Brain microvascular endothelial cell (primary cell): ENCODE data around the gene APOLD1.
"Not testable (repeated sequence)": the region's sequence is repeated elsewhere in the genome, so short reads cannot be mapped to it uniquely, and the experiment has no call there.

Experiments
- DNase-seq: peaks from one replicate; pipeline ENCODE4 v3.0.0-alpha.2; 2020
- H3K27ac ChIP-seq: fragments of 250-450 bp; sonication (Bioruptor Pico); 2 replicates; pipeline ENCODE4 v1.5.1; 2020; ENCODE audit warnings: mild to moderate bottlenecking, moderate library complexity
- H3K27me3 ChIP-seq: fragments of 250-450 bp; sonication (Bioruptor Pico); replicated peaks from 2 replicates; pipeline ENCODE4 v1.5.1; 2020; ENCODE audit warnings: mild to moderate bottlenecking
- H3K36me3 ChIP-seq: fragments of 250-450 bp; sonication (Bioruptor Pico); replicated peaks from 2 replicates; pipeline ENCODE4 v1.5.1; 2020; ENCODE audit warnings: mild to moderate bottlenecking
- H3K4me3 ChIP-seq: 2 replicates; pipeline ENCODE4 v1.5.1; 2011; ENCODE audit warnings: low read depth, mild to moderate bottlenecking, control low read depth, low read length, moderate library complexity
- in situ Hi-C: cut with HindIII; loops from 2 replicates; pipeline ENCODE4 v1.10.0; 2017; ENCODE audit warnings: low sequenced_read_pairs, low pct_ligation_motif_present
- TF ChIP-seq, protein P1 (sequence below): IDR thresholded peaks from 2 replicates; pipeline ENCODE4 v1.5.1; 2011; ENCODE audit warnings: low read depth, mild to moderate bottlenecking, moderate library complexity, low read length, control low read depth, inconsistent platforms; ENCODE audit errors: missing control alignments

The APOLD1 gene

GRCh38 chr12:12800406-12801180 lies 15.1 kb downstream of the APOLD1 start:
- no peaks in the 10 kb centered on the region for H3K36me3 ChIP-seq
- in situ Hi-C loops, result no loop called here
- TF ChIP-seq, protein P1, sequence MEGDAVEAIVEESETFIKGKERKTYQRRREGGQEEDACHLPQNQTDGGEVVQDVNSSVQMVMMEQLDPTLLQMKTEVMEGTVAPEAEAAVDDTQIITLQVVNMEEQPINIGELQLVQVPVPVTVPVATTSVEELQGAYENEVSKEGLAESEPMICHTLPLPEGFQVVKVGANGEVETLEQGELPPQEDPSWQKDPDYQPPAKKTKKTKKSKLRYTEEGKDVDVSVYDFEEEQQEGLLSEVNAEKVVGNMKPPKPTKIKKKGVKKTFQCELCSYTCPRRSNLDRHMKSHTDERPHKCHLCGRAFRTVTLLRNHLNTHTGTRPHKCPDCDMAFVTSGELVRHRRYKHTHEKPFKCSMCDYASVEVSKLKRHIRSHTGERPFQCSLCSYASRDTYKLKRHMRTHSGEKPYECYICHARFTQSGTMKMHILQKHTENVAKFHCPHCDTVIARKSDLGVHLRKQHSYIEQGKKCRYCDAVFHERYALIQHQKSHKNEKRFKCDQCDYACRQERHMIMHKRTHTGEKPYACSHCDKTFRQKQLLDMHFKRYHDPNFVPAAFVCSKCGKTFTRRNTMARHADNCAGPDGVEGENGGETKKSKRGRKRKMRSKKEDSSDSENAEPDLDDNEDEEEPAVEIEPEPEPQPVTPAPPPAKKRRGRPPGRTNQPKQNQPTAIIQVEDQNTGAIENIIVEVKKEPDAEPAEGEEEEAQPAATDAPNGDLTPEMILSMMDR, result no peak
- no peaks in the 10 kb centered on the region for H3K27me3 ChIP-seq
- no peak overlapping the region for H3K27ac ChIP-seq
- H3K4me3 ChIP-seq, result no peak overlapping the region
- DNase-seq, result no peak

DNA sequence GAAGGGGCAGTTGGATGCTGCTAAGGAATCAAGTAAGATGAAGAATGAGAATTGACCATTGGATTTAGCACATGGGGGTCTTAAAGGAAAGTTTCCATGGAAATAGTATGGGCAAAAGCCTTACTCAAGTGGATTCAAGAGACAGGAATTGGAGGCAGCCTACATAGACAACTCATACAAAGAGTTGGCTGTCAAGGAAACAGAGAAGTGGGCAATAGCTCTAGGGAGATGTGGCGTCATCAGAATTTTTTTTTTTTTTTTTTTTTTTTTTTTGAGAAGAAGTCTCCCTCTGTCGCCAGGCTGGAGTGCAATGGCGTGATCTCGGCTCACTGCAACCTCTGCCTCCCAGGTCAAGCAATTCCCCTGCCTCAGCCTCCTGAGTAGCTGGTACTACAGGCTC lies 16.2 kb downstream of the APOLD1 start:
- DNase-seq, H3K27ac ChIP-seq, H3K36me3 ChIP-seq, H3K27me3 ChIP-seq, in situ Hi-C loops, H3K4me3 ChIP-seq: not testable (repeated sequence)

GRCh38 chr12:12803186-12803585 lies 17.7 kb downstream of the APOLD1 start:
- in situ Hi-C loops, result no loop called here
- TF ChIP-seq, protein P1, result no peak
- Histone ChIP-seq H3K36me3 (no peaks in the 10 kb centered on the region), H3K27ac (peak overlapping the region; percentile 39), H3K27me3 (no peaks in the 10 kb centered on the region), H3K4me3 (no peak overlapping the region)
- peak; percentile 81 for DNase-seq

GRCh38 chr12:12804011-12804410 lies 18.6 kb downstream of the APOLD1 start:
- in situ Hi-C loops, result no loop called here
- DNase-seq, result no peak
- TF ChIP-seq, protein P1, result no peak
- no peaks in the 10 kb centered on the region for H3K36me3 ChIP-seq
- H3K27ac ChIP-seq, result peak overlapping the region; percentile 39
- no peak overlapping the region for H3K4me3 ChIP-seq
- no peaks in the 10 kb centered on the region for H3K27me3 ChIP-seq

- in situ Hi-C loops, result no loop called here
- H3K27me3 ChIP-seq, result no peaks in the 10 kb centered on the region
- DNase-seq, result peak; percentile 79
- no peak overlapping the region for H3K4me3 ChIP-seq
- TF ChIP-seq, protein P1, result no peak
- peak overlapping the region; percentile 39 for H3K27ac ChIP-seq
- H3K36me3 ChIP-seq, result no peaks in the 10 kb centered on the region
Measured at GRCh38 chr12:12804432-12804886, 19.0 kb downstream of the APOLD1 start.

- peak overlapping the region; percentile 93 for H3K27ac ChIP-seq
- H3K27me3 ChIP-seq, result no peaks in the 10 kb centered on the region
- DNase-seq, result no peak
- TF ChIP-seq, protein P1, result no peak
- in situ Hi-C loops, result no loop called here
- H3K4me3 ChIP-seq, result no peak overlapping the region
- H3K36me3 ChIP-seq, result no peaks in the 10 kb centered on the region
Measured at GRCh38 chr12:12806784-12807516, 21.5 kb downstream of the APOLD1 start.

- in situ Hi-C loops, H3K36me3 ChIP-seq, H3K27me3 ChIP-seq, H3K4me3 ChIP-seq, DNase-seq: not testable (repeated sequence)
- H3K27ac ChIP-seq, result peak overlapping the region; percentile 93
Measured at GRCh38 chr12:12807517-12807903, 22.1 kb downstream of the APOLD1 start.
